HepG2 (cell line): ENCODE measurements around the gene DNAAF8. TPM values are rescaled to one million over a fixed set of nuclear protein-coding genes. Genes with fewer than 3 reads are reported as not detected.

Experiments
- HMG20A ChIP-seq: IDR thresholded peaks from 2 replicates; pipeline ENCODE4 v1.6.1; 2016; ENCODE audit warnings: borderline replicate concordance
- IRX3 ChIP-seq: sonication (generic); formaldehyde crosslinking; IDR thresholded peaks from 2 replicates; pipeline ENCODE4 v1.8.1; 2023; ENCODE audit warnings: mild to moderate bottlenecking, low read depth, missing genetic modification reagents, borderline replicate concordance
- KDM5A ChIP-seq: fragments of 200-600 bp; sonication (generic); IDR thresholded peaks from 2 replicates; pipeline ENCODE4 v1.7.0; 2018; ENCODE audit warnings: antibody characterized with exemption, mild to moderate bottlenecking, low read length, borderline replicate concordance
- MTA3 ChIP-seq: sonication (generic); formaldehyde crosslinking; IDR thresholded peaks from 2 replicates; pipeline ENCODE4 v1.4.0; 2020; ENCODE audit warnings: missing genetic modification reagents
- NAIF1 ChIP-seq: sonication (generic); formaldehyde crosslinking; IDR thresholded peaks from 2 replicates; pipeline ENCODE4 v1.5.0; 2020; ENCODE audit warnings: mild to moderate bottlenecking, missing genetic modification reagents, borderline replicate concordance
- NR3C1 ChIP-seq: sonication (generic); formaldehyde crosslinking; IDR thresholded peaks from 2 replicates; pipeline ENCODE4 v1.4.0; 2020; ENCODE audit warnings: missing genetic modification reagents
- PRDM4 ChIP-seq: sonication (generic); formaldehyde crosslinking; IDR thresholded peaks from 2 replicates; pipeline ENCODE4 v1.9.0; 2021; ENCODE audit warnings: missing genetic modification reagents, borderline replicate concordance
- RELA ChIP-seq: sonication (generic); formaldehyde crosslinking; IDR thresholded peaks from 2 replicates; pipeline ENCODE4 v1.4.0; 2020; ENCODE audit warnings: missing genetic modification reagents
- SALL2 ChIP-seq: sonication (generic); formaldehyde crosslinking; IDR thresholded peaks from 2 replicates; pipeline ENCODE4 v1.8.1; 2023; ENCODE audit warnings: mild to moderate bottlenecking, missing genetic modification reagents, inconsistent platforms
- SETDB1 ChIP-seq: sonication (generic); formaldehyde crosslinking; IDR thresholded peaks from 2 replicates; pipeline ENCODE4 v1.5.1; 2020; ENCODE audit warnings: missing genetic modification reagents, mild to moderate bottlenecking, borderline replicate concordance
- TCF7L2 ChIP-seq: IDR thresholded peaks from 2 replicates; pipeline ENCODE4 v1.6.1; 2011; ENCODE audit warnings: mild to moderate bottlenecking, low read depth, low read length, moderate library complexity
- U2AF1 ChIP-seq: fragments of 200-400 bp; formaldehyde crosslinking; optimal IDR thresholded peaks from 2 replicates; pipeline ENCODE3; 2017; ENCODE audit warnings: mild to moderate bottlenecking, low read depth, low read length
- ZBTB26 ChIP-seq: IDR thresholded peaks from 2 replicates; pipeline ENCODE4 v1.6.1; 2016; ENCODE audit warnings: missing compliant biosample characterization, missing genetic modification reagents, borderline replicate concordance
- ZBTB44 ChIP-seq: sonication (generic); formaldehyde crosslinking; IDR thresholded peaks from 2 replicates; pipeline ENCODE4 v1.4.0; 2020; ENCODE audit warnings: missing genetic modification reagents
- ZFP82 ChIP-seq: sonication (generic); formaldehyde crosslinking; IDR thresholded peaks from 2 replicates; pipeline ENCODE4 v1.5.1; 2020; ENCODE audit warnings: mild to moderate bottlenecking, missing genetic modification reagents, borderline replicate concordance
- ZMYM4 ChIP-seq: sonication (generic); formaldehyde crosslinking; IDR thresholded peaks from 2 replicates; pipeline ENCODE4 v1.8.1; 2023; ENCODE audit warnings: mild to moderate bottlenecking, missing genetic modification reagents
- ZNF225 ChIP-seq: sonication (generic); formaldehyde crosslinking; IDR thresholded peaks from 2 replicates; pipeline ENCODE4 v1.4.0; 2020; ENCODE audit warnings: mild to moderate bottlenecking, missing genetic modification reagents
- ZNF33B ChIP-seq: sonication (generic); formaldehyde crosslinking; IDR thresholded peaks from 2 replicates; pipeline ENCODE4 v1.5.1; 2020; ENCODE audit warnings: mild to moderate bottlenecking, missing genetic modification reagents
- ZNF431 ChIP-seq: sonication (generic); formaldehyde crosslinking; IDR thresholded peaks from 2 replicates; pipeline ENCODE4 v1.9.0; 2022; ENCODE audit warnings: missing genetic modification reagents, low read depth, mild to moderate bottlenecking, borderline replicate concordance
- ZNF451 ChIP-seq: sonication (generic); formaldehyde crosslinking; IDR thresholded peaks from 2 replicates; pipeline ENCODE4 v1.5.0; 2020; ENCODE audit warnings: mild to moderate bottlenecking, missing genetic modification reagents
- ZNF558 ChIP-seq: sonication (generic); formaldehyde crosslinking; IDR thresholded peaks from 2 replicates; pipeline ENCODE4 v1.9.0; 2022; ENCODE audit warnings: mild to moderate bottlenecking, missing genetic modification reagents, borderline replicate concordance
- ZNF615 ChIP-seq: sonication (generic); formaldehyde crosslinking; IDR thresholded peaks from 2 replicates; pipeline ENCODE4 v1.5.0; 2020; ENCODE audit warnings: mild to moderate bottlenecking, missing genetic modification reagents, borderline replicate concordance
- ZNF720 ChIP-seq: sonication (generic); formaldehyde crosslinking; IDR thresholded peaks from 2 replicates; pipeline ENCODE4 v1.4.0; 2020; ENCODE audit warnings: missing genetic modification reagents
- polyA plus RNA-seq, 8 experiments: library from polyadenylated mRNA; depleted of rRNA in 3 of 8; stranded (reverse) in 7 of 8; unstranded in 1 of 8; fragments of >200 nt; fragmentation: Illumina TruSeq in 4 of 8; extraction: Trizol in 4 of 8; gene quantifications; 2 replicates each; pipeline versions ENCODE4 v1.2.1 to v1.2.3, GENCODE V29; 2011 to 2016; ENCODE audit warnings: low read depth in 4 of 8, missing spikeins in 1 of 8, mixed read lengths in 1 of 8; ENCODE audit not compliant: insufficient read depth in 1 of 8
- total RNA-seq, 5 experiments: library from RNA; depleted of rRNA; stranded (reverse); fragments of >200 nt; fragmentation: Illumina TruSeq; extraction: Trizol; gene quantifications; 2 replicates each; pipeline ENCODE4 v1.2.3, GENCODE V29; 2016; ENCODE audit warnings: low read depth in 1 of 5

Gene DNAAF8
- total and polyA plus RNA-seq, 2 of the 13 experiments (the other 11 are each of a cell fraction or from before 2014, with no cell fraction given): 0.44 TPM; not detected in 1

- TF ChIP-seq U2AF1: no peak
- TF ChIP-seq HMG20A (CRISPR knock-in tag): 0 out of 2 replicates have a peak, but pooled peaks have one; percentile 15
- TF ChIP-seq TCF7L2: no peak
- TF ChIP-seq ZNF33B (CRISPR knock-in tag): no peak
- TF ChIP-seq ZBTB44 (CRISPR knock-in tag): no peak
- no peak for TF ChIP-seq IRX3 (CRISPR knock-in tag)
- TF ChIP-seq ZNF720 (CRISPR knock-in tag): no peak
- TF ChIP-seq ZBTB26: peak; percentile 69; the same call in 1 of the 2 replicates
- 0 out of 2 replicates have a peak, but pooled peaks have one; percentile 42 for TF ChIP-seq PRDM4 (CRISPR knock-in tag)
- TF ChIP-seq RELA (CRISPR knock-in tag): 0 out of 2 replicates have a peak, but pooled peaks have one; percentile 26
- no peak for TF ChIP-seq ZNF615
- TF ChIP-seq ZFP82: peak; percentile 30; the same call in 1 of the 2 replicates
- TF ChIP-seq ZNF225 (CRISPR knock-in tag): no peak
- TF ChIP-seq ZMYM4 (CRISPR knock-in tag): peak; percentile 40; the same call in 1 of the 2 replicates
- TF ChIP-seq KDM5A: no peak; the same call in 1 of the 2 replicates
- TF ChIP-seq NAIF1 (CRISPR knock-in tag): no peak
- no peak for TF ChIP-seq ZNF558 (CRISPR knock-in tag)
- peak; percentile 36; the same call in 1 of the 2 replicates for TF ChIP-seq SALL2 (CRISPR knock-in tag)
- no peak for TF ChIP-seq NR3C1 (CRISPR knock-in tag)
- TF ChIP-seq SETDB1 (CRISPR knock-in tag): no peak
- TF ChIP-seq MTA3: no peak
- TF ChIP-seq ZNF431 (CRISPR knock-in tag): no peak
- TF ChIP-seq ZNF451 (CRISPR knock-in tag): no peak
These were observed 34.4 kb downstream of the DNAAF8 start (continued) for GRCh38 chr16:4768549-4769305.
